ENCODE data around the gene YJU2. TPM values are rescaled to one million over a fixed set of nuclear protein-coding genes. Genes with fewer than 3 reads are reported as not detected.
"Not testable (repeated sequence)": the region's sequence is repeated elsewhere in the genome, so short reads cannot be mapped to it uniquely, and the experiment has no call there.

YJU2 gene
- total RNA-seq, 1 donor from 2014 or later, result 15.4 TPM

- DNase-seq (ENCODE audit: low spot score), result peak; percentile 64
- H3K36me3 Mint-ChIP-seq (ENCODE audit: low read depth, unreplicated experiment), result peaks cover 10% of the 10 kb centered on the region
- H3K27ac Mint-ChIP-seq (ENCODE audit: unreplicated experiment), result peak overlapping the region; percentile 58
- peaks cover 4% of the 10 kb centered on the region for H3K4me1 Mint-ChIP-seq (ENCODE audit: unreplicated experiment)
- TF ChIP-seq, protein P1, sequence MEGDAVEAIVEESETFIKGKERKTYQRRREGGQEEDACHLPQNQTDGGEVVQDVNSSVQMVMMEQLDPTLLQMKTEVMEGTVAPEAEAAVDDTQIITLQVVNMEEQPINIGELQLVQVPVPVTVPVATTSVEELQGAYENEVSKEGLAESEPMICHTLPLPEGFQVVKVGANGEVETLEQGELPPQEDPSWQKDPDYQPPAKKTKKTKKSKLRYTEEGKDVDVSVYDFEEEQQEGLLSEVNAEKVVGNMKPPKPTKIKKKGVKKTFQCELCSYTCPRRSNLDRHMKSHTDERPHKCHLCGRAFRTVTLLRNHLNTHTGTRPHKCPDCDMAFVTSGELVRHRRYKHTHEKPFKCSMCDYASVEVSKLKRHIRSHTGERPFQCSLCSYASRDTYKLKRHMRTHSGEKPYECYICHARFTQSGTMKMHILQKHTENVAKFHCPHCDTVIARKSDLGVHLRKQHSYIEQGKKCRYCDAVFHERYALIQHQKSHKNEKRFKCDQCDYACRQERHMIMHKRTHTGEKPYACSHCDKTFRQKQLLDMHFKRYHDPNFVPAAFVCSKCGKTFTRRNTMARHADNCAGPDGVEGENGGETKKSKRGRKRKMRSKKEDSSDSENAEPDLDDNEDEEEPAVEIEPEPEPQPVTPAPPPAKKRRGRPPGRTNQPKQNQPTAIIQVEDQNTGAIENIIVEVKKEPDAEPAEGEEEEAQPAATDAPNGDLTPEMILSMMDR (IDR thresholded peaks at IDR 0.05; ENCODE audit: unreplicated experiment), result peak; percentile 83
- no peaks in the 10 kb centered on the region for H3K27me3 Mint-ChIP-seq (ENCODE audit: unreplicated experiment)
- H3K9me3 Mint-ChIP-seq (ENCODE audit: unreplicated experiment), result no peaks in the 10 kb centered on the region
- H3K4me3 Mint-ChIP-seq (ENCODE audit: unreplicated experiment), result peak overlapping the region; percentile 26
Measured at GRCh38 chr19:4267101-4267900, 20.4 kb downstream of the YJU2 start.

DNA sequence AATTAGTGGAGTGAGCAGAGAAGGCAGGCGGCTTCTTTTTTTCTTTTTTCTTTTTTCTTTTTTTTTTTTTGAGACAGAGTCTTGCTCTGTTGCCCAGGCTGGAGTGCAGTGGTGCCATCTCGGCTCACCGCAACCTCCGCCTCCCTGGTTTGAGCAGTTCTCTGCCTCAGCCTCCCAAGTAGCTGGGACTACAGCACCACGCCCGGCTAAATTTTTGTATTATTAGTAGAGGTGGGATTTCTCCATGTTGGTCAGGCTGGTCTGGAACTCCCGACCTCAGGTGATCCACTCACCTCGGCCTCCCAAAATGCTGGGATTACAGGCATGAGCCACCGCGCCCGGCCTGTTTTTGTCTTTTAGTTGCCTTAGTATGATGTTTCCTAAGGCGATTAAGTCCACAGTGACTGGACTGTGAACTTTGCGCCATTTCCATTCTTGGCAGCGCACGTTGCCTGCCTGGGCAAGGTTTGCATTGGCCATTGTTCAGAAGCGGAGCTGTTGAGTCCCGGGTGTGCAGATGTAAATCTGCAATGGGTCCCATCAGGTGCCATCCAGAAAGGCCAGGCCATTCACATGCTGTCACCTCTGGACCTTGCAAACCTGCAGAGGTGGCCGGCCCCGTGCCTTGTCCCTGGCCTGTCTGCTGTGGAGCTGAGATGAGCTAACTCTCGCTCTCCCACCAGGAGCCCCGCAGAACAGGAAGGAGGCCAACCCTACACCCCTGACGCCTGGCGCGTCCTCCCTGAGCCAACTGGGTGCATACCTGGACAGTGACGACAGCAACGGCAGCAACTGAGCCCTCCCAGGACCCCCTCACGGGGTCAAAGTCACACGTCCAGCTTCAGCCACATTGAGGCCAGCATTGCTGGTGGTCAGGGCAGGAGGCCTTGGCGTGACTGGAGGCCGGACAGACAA is 21.3 kb downstream of the YJU2 start:
- Mint-ChIP-seq H3K27me3 (ENCODE audit: unreplicated experiment) (no peaks in the 10 kb centered on the region), H3K4me1 (ENCODE audit: unreplicated experiment) (peaks cover 4% of the 10 kb centered on the region), H3K4me3 (ENCODE audit: unreplicated experiment) (no peak overlapping the region), H3K36me3 (ENCODE audit: low read depth, unreplicated experiment) (peaks cover 10% of the 10 kb centered on the region), H3K9me3 (ENCODE audit: unreplicated experiment) (no peaks in the 10 kb centered on the region), H3K27ac (ENCODE audit: unreplicated experiment) (no peak overlapping the region)
- DNase-seq (ENCODE audit: low spot score), result no peak
- TF ChIP-seq, protein P1 (IDR thresholded peaks at IDR 0.05; ENCODE audit: unreplicated experiment), result peak; percentile 45

- peaks cover 4% of the 10 kb centered on the region for H3K4me1 Mint-ChIP-seq (ENCODE audit: unreplicated experiment)
- DNase-seq (ENCODE audit: low spot score), result no peak
- no peaks in the 10 kb centered on the region for H3K27me3 Mint-ChIP-seq (ENCODE audit: unreplicated experiment)
- H3K4me3 Mint-ChIP-seq (ENCODE audit: unreplicated experiment), result no peak overlapping the region
- peaks cover 10% of the 10 kb centered on the region for H3K36me3 Mint-ChIP-seq (ENCODE audit: low read depth, unreplicated experiment)
- H3K9me3 Mint-ChIP-seq (ENCODE audit: unreplicated experiment), result no peaks in the 10 kb centered on the region
- TF ChIP-seq, protein P1 (IDR thresholded peaks at IDR 0.05; ENCODE audit: unreplicated experiment), result no peak
- no peak overlapping the region for H3K27ac Mint-ChIP-seq (ENCODE audit: unreplicated experiment)
Measured at GRCh38 chr19:4268816-4269430, 22.0 kb downstream of the YJU2 start.

DNA sequence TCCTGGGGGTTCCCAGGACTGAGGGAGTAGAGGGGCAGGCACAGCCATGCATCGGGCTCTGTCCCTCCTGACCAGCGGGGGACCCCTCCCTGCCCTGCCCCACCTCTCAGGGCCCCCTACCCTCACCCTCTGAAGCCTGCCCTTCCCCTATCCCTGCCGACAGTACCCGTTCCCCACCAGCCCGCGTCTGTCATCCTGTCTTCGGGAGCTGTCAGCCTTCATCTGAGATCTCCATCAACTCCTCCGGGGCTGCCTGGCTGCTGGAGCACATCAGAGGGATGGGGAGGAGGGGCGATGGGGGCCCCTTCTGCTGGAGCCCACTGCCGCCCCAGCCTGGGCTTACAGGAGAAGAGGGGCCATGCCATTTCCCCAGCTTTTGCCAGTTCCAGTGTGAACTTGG is 26.0 kb downstream of the YJU2 start:
- H3K36me3 Mint-ChIP-seq (ENCODE audit: low read depth, unreplicated experiment), result no peaks in the 10 kb centered on the region
- H3K27me3 Mint-ChIP-seq (ENCODE audit: unreplicated experiment), result no peaks in the 10 kb centered on the region
- no peaks in the 10 kb centered on the region for H3K9me3 Mint-ChIP-seq (ENCODE audit: unreplicated experiment)
- no peak for DNase-seq (ENCODE audit: low spot score)
- no peak overlapping the region for H3K4me3 Mint-ChIP-seq (ENCODE audit: unreplicated experiment)
- TF ChIP-seq, protein P1 (IDR thresholded peaks at IDR 0.05; ENCODE audit: unreplicated experiment), result no peak
- H3K4me1 Mint-ChIP-seq (ENCODE audit: unreplicated experiment), result no peaks in the 10 kb centered on the region
- H3K27ac Mint-ChIP-seq (ENCODE audit: unreplicated experiment), result no peak overlapping the region

DNA sequence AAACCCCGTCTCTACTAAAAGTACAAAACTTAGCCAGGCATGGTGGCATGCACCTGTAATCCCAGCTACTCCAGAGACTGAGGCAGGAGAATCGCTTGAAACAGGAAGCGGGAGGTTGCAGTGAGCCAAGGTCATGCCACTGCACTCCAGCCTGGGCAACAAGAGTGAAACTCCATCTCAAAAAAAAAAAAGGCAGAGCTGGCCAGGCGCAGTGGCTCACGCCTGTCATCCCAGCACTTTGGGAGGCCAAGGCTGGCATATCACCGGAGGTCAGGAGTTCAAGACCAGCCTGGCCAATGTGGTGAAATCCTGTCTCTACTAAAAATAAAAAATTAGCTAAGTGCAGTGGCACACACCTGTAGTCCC is 27.4 kb downstream of the YJU2 start:
- H3K36me3 Mint-ChIP-seq (ENCODE audit: low read depth, unreplicated experiment); H3K4me3 Mint-ChIP-seq (ENCODE audit: unreplicated experiment); DNase-seq (ENCODE audit: low spot score); H3K4me1 Mint-ChIP-seq (ENCODE audit: unreplicated experiment); H3K27ac Mint-ChIP-seq (ENCODE audit: unreplicated experiment); H3K27me3 Mint-ChIP-seq (ENCODE audit: unreplicated experiment); H3K9me3 Mint-ChIP-seq (ENCODE audit: unreplicated experiment): not testable (repeated sequence)
